ENCODE data around the gene KIF26A.

GRCh38 chr14:104119488-104120251 is 18.7 kb upstream of the KIF26A start:
- TF ChIP-seq POLR2AphosphoS5 (IDR thresholded peaks at IDR 0.05) (no peak), POLR2A (IDR thresholded peaks at IDR 0.05) (no peak), CTCF (IDR thresholded peaks at IDR 0.05) (no peak)

Measured in breast epithelium (tissue), 3 donors.